Stomach smooth muscle (tissue), 2 donors: Measurements from ENCODE around the gene RPS6KA2.

Experiments
- H3K27ac ChIP-seq: one replicate; pipeline ENCODE4 v1.7.0; 2013; ENCODE audit warnings: mild to moderate bottlenecking, low read length, inconsistent platforms
- H3K27me3 ChIP-seq, 2 donors: one replicate each; pipeline ENCODE4 v1.7.0; 2013; ENCODE audit warnings: low read length in 2 of 2; ENCODE audit not compliant: insufficient read depth in 2 of 2, control insufficient read depth in 1 of 2
- H3K36me3 ChIP-seq, 2 donors: one replicate each; pipeline ENCODE4 v1.7.0; 2013; ENCODE audit warnings: low read length in 2 of 2; ENCODE audit not compliant: control insufficient read depth in 2 of 2, insufficient read depth in 2 of 2
- H3K4me1 ChIP-seq: one replicate; pipeline ENCODE4 v1.7.0; 2013; ENCODE audit warnings: low read length; ENCODE audit not compliant: control insufficient read depth, insufficient read depth
- H3K4me3 ChIP-seq, 2 donors: one replicate each; pipeline ENCODE4 v1.7.0; 2013; ENCODE audit warnings: low read length in 2 of 2
- H3K9ac ChIP-seq, 2 donors: one replicate each; pipeline ENCODE4 v1.7.0; 2013; ENCODE audit warnings: low read length in 2 of 2, mild to moderate bottlenecking in 1 of 2
- H3K9me3 ChIP-seq, 2 donors: one replicate each; pipeline ENCODE4 v1.7.0; 2013; ENCODE audit warnings: low read length in 2 of 2; ENCODE audit not compliant: control insufficient read depth in 2 of 2
- donor health status: healthy.
- donor health status: Pancreatic carcinoma.

The RPS6KA2 gene

GRCh38 chr6:166504100-166504499, 123.0 kb downstream of the RPS6KA2 start:
- peaks cover 4 to 20% of the 10 kb centered on the region in 2 donors for H3K36me3 ChIP-seq
- no peak overlapping the region for H3K27ac ChIP-seq
- no peaks in the 10 kb centered on the region for H3K4me1 ChIP-seq
- H3K27me3 ChIP-seq: no peaks in the 10 kb centered on the region
- H3K9me3 ChIP-seq: no peaks in the 10 kb centered on the region
- H3K9ac ChIP-seq: no peak overlapping the region
- no peak overlapping the region for H3K4me3 ChIP-seq

GRCh38 chr6:166503167-166503744, 123.8 kb downstream of the RPS6KA2 start:
- Histone ChIP-seq H3K36me3 (peaks cover 0 to 20% of the 10 kb centered on the region in 2 donors), H3K4me3 (no peak overlapping the region), H3K9me3 (no peaks in the 10 kb centered on the region), H3K4me1 (no peaks in the 10 kb centered on the region), H3K27ac (no peak overlapping the region), H3K27me3 (no peaks in the 10 kb centered on the region), H3K9ac (no peak overlapping the region)

GRCh38 chr6:166502453-166502852, 124.6 kb downstream of the RPS6KA2 start:
- no peak overlapping the region for H3K9ac ChIP-seq
- no peaks in the 10 kb centered on the region for H3K4me1 ChIP-seq
- peaks cover 0 to 17% of the 10 kb centered on the region in 2 donors for H3K36me3 ChIP-seq
- H3K4me3 ChIP-seq: no peak overlapping the region
- no peaks in the 10 kb centered on the region for H3K27me3 ChIP-seq
- no peaks in the 10 kb centered on the region for H3K9me3 ChIP-seq
- no peak overlapping the region for H3K27ac ChIP-seq

GRCh38 chr6:166501246-166501645, 125.8 kb downstream of the RPS6KA2 start:
- Histone ChIP-seq H3K27ac (no peak overlapping the region), H3K4me3 (no peak overlapping the region), H3K27me3 (no peaks in the 10 kb centered on the region), H3K4me1 (no peaks in the 10 kb centered on the region), H3K36me3 (peaks cover 0 to 17% of the 10 kb centered on the region in 2 donors), H3K9ac (no peak overlapping the region), H3K9me3 (no peaks in the 10 kb centered on the region)

GRCh38 chr6:166500246-166500645, 126.8 kb downstream of the RPS6KA2 start:
- no peaks in the 10 kb centered on the region for H3K9me3 ChIP-seq
- H3K9ac ChIP-seq: no peak overlapping the region
- peaks cover 3 to 17% of the 10 kb centered on the region in 2 donors for H3K36me3 ChIP-seq
- H3K4me1 ChIP-seq: no peaks in the 10 kb centered on the region
- H3K27me3 ChIP-seq: no peaks in the 10 kb centered on the region
- H3K27ac ChIP-seq: no peak overlapping the region
- H3K4me3 ChIP-seq: no peak overlapping the region

GRCh38 chr6:166499350-166500163, 127.5 kb downstream of the RPS6KA2 start:
- H3K27ac ChIP-seq: no peak overlapping the region

GRCh38 chr6:166498661-166499349, 128.2 kb downstream of the RPS6KA2 start:
- Histone ChIP-seq H3K9me3 (no peaks in the 10 kb centered on the region), H3K4me1 (no peaks in the 10 kb centered on the region), H3K4me3 (no peak overlapping the region), H3K27me3 (no peaks in the 10 kb centered on the region), H3K9ac (no peak overlapping the region), H3K36me3 (peaks cover 8 to 15% of the 10 kb centered on the region in 2 donors), H3K27ac (no peak overlapping the region)

More at GRCh38 chr6:166499350-166500163, 127.5 kb downstream of the RPS6KA2 start:
- Histone ChIP-seq H3K4me3 (no peak overlapping the region), H3K9ac (no peak overlapping the region), H3K27me3 (no peaks in the 10 kb centered on the region), H3K36me3 (peaks cover 3 to 17% of the 10 kb centered on the region in 2 donors), H3K4me1 (no peaks in the 10 kb centered on the region), H3K9me3 (no peaks in the 10 kb centered on the region)

- H3K9ac ChIP-seq: no peak overlapping the region
- H3K27ac ChIP-seq: no peak overlapping the region
- peaks cover 8 to 15% of the 10 kb centered on the region in 2 donors for H3K36me3 ChIP-seq
- H3K9me3 ChIP-seq: no peaks in the 10 kb centered on the region
- no peaks in the 10 kb centered on the region for H3K27me3 ChIP-seq
- H3K4me3 ChIP-seq: no peak overlapping the region
- no peaks in the 10 kb centered on the region for H3K4me1 ChIP-seq
Observed at GRCh38 chr6:166498228-166498627, 128.8 kb downstream of the RPS6KA2 start.

- no peaks in the 10 kb centered on the region for H3K4me1 ChIP-seq
- no peaks in the 10 kb centered on the region for H3K9me3 ChIP-seq
- H3K36me3 ChIP-seq: peaks cover 8 to 15% of the 10 kb centered on the region in 2 donors
- H3K9ac ChIP-seq: no peak overlapping the region
- no peak overlapping the region for H3K27ac ChIP-seq
- no peaks in the 10 kb centered on the region for H3K27me3 ChIP-seq
- H3K4me3 ChIP-seq: no peak overlapping the region
Observed at GRCh38 chr6:166497087-166497899, 129.8 kb downstream of the RPS6KA2 start.

GRCh38 chr6:166496460-166496859, 130.6 kb downstream of the RPS6KA2 start:
- Histone ChIP-seq H3K36me3 (peaks cover 8 to 15% of the 10 kb centered on the region in 2 donors), H3K9me3 (no peaks in the 10 kb centered on the region), H3K9ac (no peak overlapping the region), H3K4me1 (no peaks in the 10 kb centered on the region), H3K27me3 (no peaks in the 10 kb centered on the region), H3K27ac (no peak overlapping the region), H3K4me3 (no peak overlapping the region)
